ENCODE results near the gene TRMT61A.

- TF ChIP-seq CTCF (IDR thresholded peaks at IDR 0.05 in 2 of 3, conservative IDR thresholded peaks at IDR 0.05 in 1 of 3; ENCODE audit: borderline replicate concordance in 1 of 3, insufficient read depth in 1 of 3, low read depth in 2 of 3, low read length in 2 of 3), result no peak
- TF ChIP-seq EZH2 (IDR thresholded peaks at IDR 0.05), result no peak
- TF ChIP-seq POLR2A (IDR thresholded peaks at IDR 0.05; ENCODE audit: borderline replicate concordance, extremely low read depth, insufficient read depth, insufficient read length), result no peak
- TF ChIP-seq REST (IDR thresholded peaks at IDR 0.05; ENCODE audit: low read depth), result no peak
- no peak for TF ChIP-seq ELF1 (IDR thresholded peaks at IDR 0.05; ENCODE audit: borderline replicate concordance, low read depth)
- TF ChIP-seq ZFX (IDR thresholded peaks at IDR 0.05), result no peak
- no peak for TF ChIP-seq SIN3A (IDR thresholded peaks at IDR 0.05; ENCODE audit: low read depth)
Observed at GRCh38 chr14:103555559-103556337, 26.8 kb downstream of the TRMT61A start.
